ENCODE data around the gene NUP62.
"Not testable (repeated sequence)": the region's sequence is repeated elsewhere in the genome, so short reads cannot be mapped to it uniquely, and the experiment has no call there.

The NUP62 gene

GRCh38 chr19:49951806-49952478, 22.6 kb upstream of the NUP62 start:
- no peak for DNase-seq (ENCODE audit: low spot score)

GRCh38 chr19:49950956-49951526, 21.7 kb upstream of the NUP62 start:
- no peak for DNase-seq (ENCODE audit: low spot score)

GRCh38 chr19:49950590-49950948, 21.3 kb upstream of the NUP62 start:
- DNase-seq (ENCODE audit: low spot score), result no peak

GRCh38 chr19:49949742-49950589, 20.7 kb upstream of the NUP62 start:
- no peak for DNase-seq (ENCODE audit: low spot score)

GRCh38 chr19:49946415-49946814, 17.1 kb upstream of the NUP62 start:
- DNase-seq (ENCODE audit: low spot score), result no peak

GRCh38 chr19:49944567-49944966, 15.3 kb upstream of the NUP62 start:
- not testable (repeated sequence) for DNase-seq (ENCODE audit: low spot score)

GRCh38 chr19:49940482-49940791, 11.1 kb upstream of the NUP62 start:
- no peak for DNase-seq (ENCODE audit: low spot score)

- DNase-seq (ENCODE audit: low spot score), result no peak
These were observed 10.6 kb upstream of the NUP62 start for GRCh38 chr19:49939721-49940481.

GRCh38 chr19:49938662-49939061, 9.4 kb upstream of the NUP62 start:
- no peak for DNase-seq (ENCODE audit: low spot score)

GRCh38 chr19:49937750-49938381, 8.6 kb upstream of the NUP62 start:
- peak; percentile 84 for DNase-seq (ENCODE audit: low spot score)

- no peak for DNase-seq (ENCODE audit: low spot score)
These were observed 7.2 kb upstream of the NUP62 start for GRCh38 chr19:49936549-49936948.

- DNase-seq (ENCODE audit: low spot score), result no peak
These were observed 4.3 kb upstream of the NUP62 start for GRCh38 chr19:49933643-49934042.

GRCh38 chr19:49932731-49933131, 3.4 kb upstream of the NUP62 start:
- no peak for DNase-seq (ENCODE audit: low spot score)

- no peak for DNase-seq (ENCODE audit: low spot score)
These were observed 2.7 kb upstream of the NUP62 start for GRCh38 chr19:49932041-49932451.

- no peak for DNase-seq (ENCODE audit: low spot score)
These were observed 2.2 kb upstream of the NUP62 start for GRCh38 chr19:49931293-49932040.

GRCh38 chr19:49930483-49931011, 1.2 kb upstream of the NUP62 start:
- DNase-seq (ENCODE audit: low spot score), result peak; percentile 76

GRCh38 chr19:49929611-49930482, 543 bp upstream of the NUP62 start:
- peak; percentile 94 for DNase-seq (ENCODE audit: low spot score)

GRCh38 chr19:49927526-49928264, 1.6 kb downstream of the NUP62 start:
- no peak for DNase-seq (ENCODE audit: low spot score)

- no peak for DNase-seq (ENCODE audit: low spot score)
These were observed 2.8 kb downstream of the NUP62 start for GRCh38 chr19:49926515-49926914.
